ENCODE measurements around the gene ZNF804A. TPM values are rescaled to one million over a fixed set of nuclear protein-coding genes. Genes with fewer than 3 reads are reported as not detected.

Gene ZNF804A
- total RNA-seq, 4 donors from 2014 or later, result 0.27 to 7.9 (median 1.4) TPM; not detected in 1

- intact Hi-C loops (cut with DNase I; ENCODE audit: low total_unique reads), result no loop called here
- no peak for TF ChIP-seq CTCF (IDR thresholded peaks at IDR 0.05)
- no peak for TF ChIP-seq POLR2A (IDR thresholded peaks at IDR 0.05)
- Histone ChIP-seq H3K36me3 (no peaks in the 10 kb centered on the region), H3K4me3 (no peak overlapping the region), H3K27ac (no peak overlapping the region), H3K9me3 (no peaks in the 10 kb centered on the region), H3K27me3 (no peaks in the 10 kb centered on the region), H3K4me1 (no peaks in the 10 kb centered on the region)
- no peak for DNase-seq
Measured at GRCh38 chr2:184890311-184890710, 292.0 kb downstream of the ZNF804A start.

GRCh38 chr2:184904991-184905390 lies 306.7 kb downstream of the ZNF804A start:
- Histone ChIP-seq H3K4me3 (no peak overlapping the region), H3K4me1 (no peaks in the 10 kb centered on the region), H3K27me3 (no peaks in the 10 kb centered on the region), H3K36me3 (no peaks in the 10 kb centered on the region), H3K27ac (no peak overlapping the region), H3K9me3 (no peaks in the 10 kb centered on the region)
- TF ChIP-seq CTCF (IDR thresholded peaks at IDR 0.05), result no peak
- no peak for TF ChIP-seq POLR2A (IDR thresholded peaks at IDR 0.05)
- intact Hi-C loops (cut with DNase I; ENCODE audit: low total_unique reads), result no loop called here
- no peak for DNase-seq

GRCh38 chr2:184906160-184906559 lies 307.8 kb downstream of the ZNF804A start:
- Histone ChIP-seq H3K27me3 (no peaks in the 10 kb centered on the region), H3K4me3 (no peak overlapping the region), H3K9me3 (no peaks in the 10 kb centered on the region), H3K4me1 (no peaks in the 10 kb centered on the region), H3K27ac (no peak overlapping the region), H3K36me3 (no peaks in the 10 kb centered on the region)
- TF ChIP-seq CTCF (IDR thresholded peaks at IDR 0.05) (no peak), POLR2A (IDR thresholded peaks at IDR 0.05) (no peak)
- intact Hi-C loops (cut with DNase I; ENCODE audit: low total_unique reads), result no loop called here
- DNase-seq, result no peak

- H3K27ac ChIP-seq, result no peak overlapping the region
- DNase-seq, result no peak
- TF ChIP-seq CTCF (IDR thresholded peaks at IDR 0.05) (no peak), POLR2A (IDR thresholded peaks at IDR 0.05) (no peak)
- no peaks in the 10 kb centered on the region for H3K27me3 ChIP-seq
- H3K4me1 ChIP-seq, result no peaks in the 10 kb centered on the region
- H3K4me3 ChIP-seq, result no peak overlapping the region
- H3K36me3 ChIP-seq, result no peaks in the 10 kb centered on the region
- no peaks in the 10 kb centered on the region for H3K9me3 ChIP-seq
- intact Hi-C loops (cut with DNase I; ENCODE audit: low total_unique reads), result no loop called here
Measured at GRCh38 chr2:184906709-184907108, 308.4 kb downstream of the ZNF804A start.

- no peak for DNase-seq
Measured at GRCh38 chr2:184908966-184909365, 310.6 kb downstream of the ZNF804A start.

More at GRCh38 chr2:184908966-184909365, 310.6 kb downstream of the ZNF804A start:
- no peaks in the 10 kb centered on the region for H3K27me3 ChIP-seq
- no peak overlapping the region for H3K27ac ChIP-seq
- H3K4me1 ChIP-seq, result no peaks in the 10 kb centered on the region
- intact Hi-C loops (cut with DNase I; ENCODE audit: low total_unique reads), result no loop called here
- H3K36me3 ChIP-seq, result no peaks in the 10 kb centered on the region
- H3K4me3 ChIP-seq, result no peak overlapping the region
- H3K9me3 ChIP-seq, result no peaks in the 10 kb centered on the region
- TF ChIP-seq CTCF (IDR thresholded peaks at IDR 0.05) (no peak), POLR2A (IDR thresholded peaks at IDR 0.05) (no peak)

All from uterus (tissue), 4 donors.